HUES6 (cell line): Measurements from ENCODE around the gene NBPF12.
"Not testable (repeated sequence)": the region's sequence is repeated elsewhere in the genome, so short reads cannot be mapped to it uniquely, and the experiment has no call there.

ENCODE experiments used
- H3K27ac ChIP-seq: 2 replicates; pipeline ENCODE4 v1.7.0; 2013; ENCODE audit warnings: low read depth, mild to moderate bottlenecking, low read length, inconsistent platforms
- H3K27me3 ChIP-seq: 2 replicates; pipeline ENCODE4 v1.6.1; 2013; ENCODE audit warnings: low read length; ENCODE audit not compliant: control insufficient read depth, insufficient read depth
- H3K36me3 ChIP-seq: 2 replicates; pipeline ENCODE4 v1.6.1; 2013; ENCODE audit warnings: low read length; ENCODE audit not compliant: control insufficient read depth, insufficient read depth
- H3K4me1 ChIP-seq: 2 replicates; pipeline ENCODE4 v1.6.1; 2013; ENCODE audit warnings: low read length; ENCODE audit not compliant: control insufficient read depth, insufficient read depth
- H3K4me3 ChIP-seq: 2 replicates; pipeline ENCODE4 v1.5.1; 2013; ENCODE audit warnings: low read depth, low read length
- H3K9ac ChIP-seq: one replicate; pipeline ENCODE4 v1.6.1; 2013; ENCODE audit warnings: mild to moderate bottlenecking, low read length
- H3K9me3 ChIP-seq: 2 replicates; pipeline ENCODE4 v1.6.1; 2013; ENCODE audit warnings: low read depth, low read length; ENCODE audit not compliant: control insufficient read depth, insufficient read depth

NBPF12 gene

DNA sequence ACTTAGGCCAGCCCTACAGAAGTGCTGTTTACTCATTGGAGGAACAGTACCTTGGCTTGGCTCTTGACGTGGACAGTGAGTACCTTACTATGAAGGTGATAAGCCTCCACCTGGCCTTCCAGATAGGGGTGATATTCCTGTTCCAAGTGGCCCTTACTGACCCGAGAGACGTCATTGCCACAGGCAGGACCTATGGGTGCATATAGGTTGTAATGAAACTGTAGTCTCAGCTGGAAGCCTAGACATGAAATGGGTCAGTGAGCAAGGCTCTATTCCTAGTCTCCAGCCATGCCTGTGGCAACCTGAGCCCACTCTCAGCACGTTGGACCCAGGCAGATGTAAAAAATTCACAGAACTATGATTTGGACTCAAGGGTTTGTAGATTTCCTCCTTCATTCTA lies 48.3 kb downstream of the NBPF12 start:
- H3K36me3 ChIP-seq = peaks cover 11% of the 10 kb centered on the region
- H3K4me1 ChIP-seq, H3K27me3 ChIP-seq, H3K4me3 ChIP-seq, H3K9ac ChIP-seq, H3K27ac ChIP-seq, H3K9me3 ChIP-seq: not testable (repeated sequence)

- not testable (repeated sequence) for H3K9ac ChIP-seq, H3K4me3 ChIP-seq, H3K27ac ChIP-seq, H3K27me3 ChIP-seq, H3K4me1 ChIP-seq, H3K9me3 ChIP-seq
- H3K36me3 ChIP-seq = peaks cover 11% of the 10 kb centered on the region
Measured at GRCh38 chr1:146987502-146987901, 49.4 kb downstream of the NBPF12 start.

- not testable (repeated sequence) for H3K27ac ChIP-seq, H3K27me3 ChIP-seq, H3K4me3 ChIP-seq, H3K4me1 ChIP-seq, H3K9ac ChIP-seq, H3K36me3 ChIP-seq, H3K9me3 ChIP-seq
Measured at GRCh38 chr1:146989455-146989854, 51.3 kb downstream of the NBPF12 start.

DNA sequence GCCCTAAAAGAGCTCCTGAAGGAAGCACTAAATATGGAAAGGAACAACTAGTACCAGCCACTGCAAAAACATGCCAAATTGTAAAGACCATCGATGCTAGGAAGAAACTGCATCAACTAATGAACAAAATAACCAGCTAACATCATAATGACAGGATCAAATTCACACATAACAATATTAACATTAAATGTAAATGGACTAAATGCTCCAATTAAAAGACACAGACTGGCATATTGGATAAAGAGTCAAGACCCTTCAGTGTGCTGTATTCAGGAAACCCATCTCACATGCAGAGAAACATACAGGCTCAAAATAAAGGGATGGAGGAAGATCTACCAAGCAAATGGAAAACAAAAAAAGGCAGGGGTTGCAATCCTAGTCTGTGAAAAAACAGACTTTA lies 70.4 kb downstream of the NBPF12 start:
- H3K9me3 ChIP-seq, H3K27ac ChIP-seq, H3K27me3 ChIP-seq, H3K4me1 ChIP-seq, H3K4me3 ChIP-seq, H3K36me3 ChIP-seq, H3K9ac ChIP-seq: not testable (repeated sequence)

DNA sequence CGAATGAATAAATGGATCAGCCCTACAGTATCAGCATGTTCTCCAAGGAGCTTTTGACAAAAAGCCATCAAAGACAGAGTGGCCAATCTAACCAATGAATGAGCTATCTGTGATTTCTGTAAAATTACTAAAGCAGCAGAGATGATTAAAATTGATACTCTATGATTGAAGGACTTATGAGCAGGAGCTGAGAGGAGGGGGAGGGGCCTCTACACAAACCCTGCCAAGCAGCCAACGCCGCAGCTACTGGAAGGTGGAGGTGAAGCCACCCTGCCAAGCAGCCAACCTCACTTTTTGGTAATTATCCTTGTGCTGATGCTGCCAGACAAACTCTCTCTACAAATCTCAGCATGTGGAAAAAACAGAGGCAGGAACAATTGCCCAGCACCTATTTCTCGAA lies 88.9 kb downstream of the NBPF12 start:
- not testable (repeated sequence) for H3K9me3 ChIP-seq, H3K4me3 ChIP-seq, H3K27me3 ChIP-seq, H3K36me3 ChIP-seq, H3K9ac ChIP-seq, H3K4me1 ChIP-seq, H3K27ac ChIP-seq

- H3K4me3 ChIP-seq, H3K4me1 ChIP-seq, H3K9ac ChIP-seq, H3K27ac ChIP-seq, H3K9me3 ChIP-seq, H3K27me3 ChIP-seq, H3K36me3 ChIP-seq: not testable (repeated sequence)
Measured at GRCh38 chr1:147030066-147030653, 92.0 kb downstream of the NBPF12 start.

DNA sequence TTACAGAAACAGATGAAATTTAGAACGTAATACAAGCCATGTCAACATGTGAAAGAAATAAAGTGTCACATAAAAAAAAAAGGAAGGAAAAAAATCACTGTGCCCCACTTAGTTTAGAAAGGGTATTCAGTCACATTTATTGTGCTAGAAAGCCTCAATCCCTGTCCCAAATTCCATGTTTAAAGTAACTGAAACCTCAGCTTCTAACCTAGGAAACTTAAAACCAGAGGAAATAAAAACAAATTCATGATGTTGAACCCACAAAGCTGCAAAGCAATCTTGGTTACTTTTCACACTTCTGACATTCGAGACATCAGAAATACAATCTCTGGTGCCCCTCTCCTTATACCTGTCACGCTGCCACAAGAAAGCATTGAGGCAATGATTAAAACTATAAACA lies 101.8 kb downstream of the NBPF12 start:
- Histone ChIP-seq H3K9me3 (no peaks in the 10 kb centered on the region), H3K27me3 (no peaks in the 10 kb centered on the region), H3K4me1 (no peaks in the 10 kb centered on the region), H3K27ac (no peak overlapping the region), H3K4me3 (no peak overlapping the region), H3K36me3 (no peaks in the 10 kb centered on the region), H3K9ac (no peak overlapping the region)

DNA sequence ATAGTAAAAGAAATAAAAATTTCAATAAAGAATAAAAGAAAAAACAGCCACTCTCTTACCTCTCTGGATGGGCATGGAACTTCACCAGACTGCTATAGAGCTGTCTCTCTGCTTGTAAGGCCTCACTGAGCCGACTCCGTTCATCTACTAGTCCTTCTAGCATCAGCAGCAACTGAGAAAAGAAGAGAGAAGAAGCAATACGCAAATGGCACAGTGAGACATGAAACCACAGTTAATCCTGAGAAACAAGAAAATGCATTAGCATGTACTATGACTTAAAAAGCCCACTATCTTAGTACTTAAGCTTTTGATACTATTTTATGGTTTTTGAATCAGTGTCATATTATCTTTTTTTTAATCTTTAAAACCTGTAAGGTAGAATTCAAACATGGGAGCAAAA lies 104.8 kb downstream of the NBPF12 start:
- not testable (repeated sequence) for H3K9ac ChIP-seq, H3K4me3 ChIP-seq, H3K9me3 ChIP-seq, H3K4me1 ChIP-seq, H3K27ac ChIP-seq, H3K36me3 ChIP-seq, H3K27me3 ChIP-seq

- not testable (repeated sequence) for H3K9me3 ChIP-seq, H3K27me3 ChIP-seq, H3K4me1 ChIP-seq, H3K27ac ChIP-seq, H3K36me3 ChIP-seq, H3K9ac ChIP-seq, H3K4me3 ChIP-seq
Measured at GRCh38 chr1:147044511-147044910, 106.4 kb downstream of the NBPF12 start.
